HepG2 (cell line): ENCODE data around the gene STIP1. TPM values are rescaled to one million over a fixed set of nuclear protein-coding genes. Genes with fewer than 3 reads are reported as not detected.
A peak's percentile ranks its signal among the peaks of the same experiment; 100 is the strongest.

ENCODE experiments used
- ATAC-seq: fragments of 200-7000 bp; cut with Tn5 transposase; 3 replicates; pipeline ENCODE4 v1.9.1; 2020; ENCODE audit warnings: mild to moderate bottlenecking, moderate library complexity
- BruUV-seq: library from RNA; stranded (reverse); fragments of 400-500 nt; replicated peaks from 2 replicates; lab custom pipeline; 2021; lab: Mats Ljungman, UMichigan
- CTCF ChIA-PET: fragments of 300-600 bp; formaldehyde crosslinking; extraction: SDS; loops from one replicate; lab custom pipeline; 2021; ENCODE audit warnings: low total read pairs, inconsistent platforms, low intra/inter-chr PET ratio; lab: Yijun Ruan, JAX
- POLR2A ChIA-PET: fragments of 350-600 bp; sonication (Branson Sonifier 250); formaldehyde crosslinking; loops from one replicate; lab custom pipeline; 2020; ENCODE audit warnings: antibody characterized with exemption, inconsistent platforms; lab: Yijun Ruan, JAX
- DNase-seq: peaks from one replicate; pipeline ENCODE4 v3.0.0-alpha.2; 2015; ENCODE audit warnings: low spot score
- FAIRE-seq: peaks from 3 replicates; lab custom pipeline; 2011; peaks lifted over from hg19 to GRCh38; lab: Jason Lieb, UNC
- H2AFZ ChIP-seq: one replicate; pipeline ENCODE4 v1.6.1; 2011; ENCODE audit warnings: low read length, inconsistent platforms
- H3K27ac ChIP-seq: fragments of 300-600 bp; 3 replicates; pipeline ENCODE4 v1.8.0; 2011; ENCODE audit warnings: mixed run types, mild to moderate bottlenecking, mixed read lengths, low read length, inconsistent platforms; ENCODE audit not compliant: insufficient read depth; ENCODE audit errors: extremely low read length
- H3K27me3 ChIP-seq, 2 experiments: fragments of 200-600 bp in 1 of 2; 2 replicates in 1 of 2; 3 replicates in 1 of 2; pipeline versions ENCODE4 v1.6.0 to v1.8.0; 2011; ENCODE audit warnings: low read length in 2 of 2, mild to moderate bottlenecking in 2 of 2, moderate library complexity in 2 of 2, inconsistent platforms in 1 of 2; ENCODE audit not compliant: insufficient read depth in 2 of 2, control insufficient read depth in 1 of 2
- H3K36me3 ChIP-seq, 2 experiments: fragments of 200-600 bp in 1 of 2; replicated peaks in 1 of 2; 2 replicates in 1 of 2; 3 replicates in 1 of 2; pipeline versions ENCODE4 v1.5.1 to v1.8.0; 2011; ENCODE audit warnings: low read length in 2 of 2, inconsistent platforms in 1 of 2; ENCODE audit not compliant: insufficient read depth in 2 of 2, control insufficient read depth in 1 of 2
- H3K4me1 ChIP-seq: 2 replicates; pipeline ENCODE4 v1.5.1; 2012; ENCODE audit warnings: low read length, inconsistent platforms; ENCODE audit not compliant: insufficient read depth
- H3K4me2 ChIP-seq: 2 replicates; pipeline ENCODE4 v1.6.0; 2011; ENCODE audit warnings: low read depth, low read length, inconsistent platforms
- H3K4me3 ChIP-seq, 3 experiments: fragments of 200-600 bp in 1 of 3; sonication (generic), shearing (Covaris generic) in 1 of 3; replicated peaks in 1 of 3; 2 replicates each; pipeline ENCODE4 v1.5.1; 2011 to 2016; ENCODE audit warnings: low read length in 3 of 3, inconsistent platforms in 2 of 3, low read depth in 2 of 3, mild to moderate bottlenecking in 2 of 3, control low read depth in 1 of 3, mixed read lengths in 1 of 3; ENCODE audit not compliant: insufficient read depth in 1 of 3
- H3K79me2 ChIP-seq: one replicate; pipeline ENCODE4 v1.6.1; 2011; ENCODE audit warnings: low read length, inconsistent platforms; ENCODE audit not compliant: insufficient read depth
- H3K9ac ChIP-seq: 2 replicates; pipeline ENCODE4 v1.6.0; 2011; ENCODE audit warnings: mild to moderate bottlenecking, low read depth, low read length, inconsistent platforms; ENCODE audit not compliant: insufficient read depth
- H3K9me3 ChIP-seq: 2 replicates; pipeline ENCODE4 v1.5.1; 2012; ENCODE audit warnings: mild to moderate bottlenecking, low read length
- H4K20me1 ChIP-seq: 2 replicates; pipeline ENCODE4 v1.6.0; 2011; ENCODE audit warnings: inconsistent platforms, mild to moderate bottlenecking, low read length, moderate library complexity; ENCODE audit not compliant: insufficient read depth
- FOXA1 ChIP-seq, 2 experiments: fragments of 450-650 bp in 1 of 2; sonication (generic) in 1 of 2; formaldehyde crosslinking in 1 of 2; IDR thresholded peaks; 2 replicates each; pipeline versions ENCODE4 v1.4.0 to v1.6.1; 2016 to 2020; ENCODE audit warnings: missing genetic modification reagents in 1 of 2
- SMARCC2 ChIP-seq: fragments of 450-650 bp; IDR thresholded peaks from 2 replicates; pipeline ENCODE4 v1.6.1; 2017; ENCODE audit warnings: antibody characterized with exemption, mild to moderate bottlenecking
- ZNF615 ChIP-seq: sonication (generic); formaldehyde crosslinking; IDR thresholded peaks from 2 replicates; pipeline ENCODE4 v1.5.0; 2020; ENCODE audit warnings: mild to moderate bottlenecking, missing genetic modification reagents, borderline replicate concordance
- ZNF629 ChIP-seq: sonication (generic); formaldehyde crosslinking; conservative IDR thresholded peaks from 2 replicates; pipeline ENCODE4 v1.5.0; 2020; ENCODE audit warnings: missing genetic modification reagents
- WGBS: methylation state at CpG from one replicate; pipeline ENCODE4 v1.1.6; 2017; ENCODE audit warnings: low lambda C conversion rate; 5-methylcytosine and 5-hydroxymethylcytosine counted together
- in situ Hi-C: cut with HindIII; loops from 2 replicates; pipeline ENCODE4 v1.10.0; 2017; ENCODE audit warnings: low pct_unique_long_range_greater_than_20kb; ENCODE audit not compliant: extremely low pct_ligation_motif_present
- intact Hi-C: fragments of 100-400 bp; cut with micrococcal nuclease; formaldehyde crosslinking; loops from one replicate; pipeline ENCODE4 v1.10.0; 2022; ENCODE audit not compliant: unreplicated experiment
- polyA plus RNA-seq, 8 experiments: library from polyadenylated mRNA; depleted of rRNA in 3 of 8; stranded (reverse) in 7 of 8; unstranded in 1 of 8; fragments of >200 nt; fragmentation: Illumina TruSeq in 4 of 8; extraction: Trizol in 4 of 8; gene quantifications; 2 replicates each; pipeline versions ENCODE4 v1.2.1 to v1.2.3, GENCODE V29; 2011 to 2016; ENCODE audit warnings: low read depth in 4 of 8, missing spikeins in 1 of 8, mixed read lengths in 1 of 8; ENCODE audit not compliant: insufficient read depth in 1 of 8
- total RNA-seq, 5 experiments: library from RNA; depleted of rRNA; stranded (reverse); fragments of >200 nt; fragmentation: Illumina TruSeq; extraction: Trizol; gene quantifications; 2 replicates each; pipeline ENCODE4 v1.2.3, GENCODE V29; 2016; ENCODE audit warnings: low read depth in 1 of 5
- TF ChIP-seq, protein P1 (sequence below): sonication (generic); formaldehyde crosslinking; IDR thresholded peaks from 2 replicates; pipeline ENCODE4 v1.8.1; 2023; ENCODE audit warnings: mild to moderate bottlenecking, missing genetic modification reagents
- TF ChIP-seq, protein P2 (sequence below): sonication (generic); formaldehyde crosslinking; IDR thresholded peaks from 2 replicates; pipeline ENCODE4 v1.5.0; 2020; ENCODE audit warnings: missing genetic modification reagents

Gene STIP1
- total and polyA plus RNA-seq, 2 of the 13 experiments (the other 11 are each of a cell fraction or from before 2014, with no cell fraction given): 81.1 to 217 TPM

DNA sequence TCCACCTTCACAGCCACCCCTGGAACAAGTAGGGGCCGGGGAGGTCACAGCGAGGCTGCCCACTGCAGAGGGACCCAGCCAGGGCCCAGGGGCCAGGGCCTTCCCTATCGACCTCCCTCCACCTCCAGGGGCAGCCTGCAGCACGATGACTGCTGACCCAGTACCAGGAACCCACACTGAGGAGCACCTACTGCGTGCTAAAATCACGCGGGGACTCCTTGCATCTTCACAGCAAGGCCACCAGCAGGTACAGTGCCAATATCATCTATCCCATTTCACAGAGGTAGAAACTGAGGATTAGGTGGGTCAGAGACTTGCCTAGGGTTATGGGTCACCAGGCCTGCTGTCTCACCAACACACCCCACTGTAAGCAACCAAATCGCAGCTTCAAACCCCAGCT, 34.6 kb upstream of the STIP1 start:
- no peak for DNase-seq
- CTCF ChIA-PET: no interaction called here
- Histone ChIP-seq H3K9ac (no peak overlapping the region), H3K27me3 (no peaks in the 10 kb centered on the region), H3K36me3 (peaks cover 10 to 29% of the 10 kb centered on the region in 2 experiments; a peak in 4 of 5 replicates), H3K4me2 (no peak overlapping the region), H3K4me1 (peaks cover 22% of the 10 kb centered on the region), H3K9me3 (no peaks in the 10 kb centered on the region), H3K79me2 (no peaks in the 10 kb centered on the region), H3K27ac (no peak overlapping the region), H3K4me3 (no peak overlapping the region), H4K20me1 (peaks cover 24% of the 10 kb centered on the region; the same call in 1 of the 2 replicates), H2AFZ (no peak overlapping the region)
- FAIRE-seq: no peak
- intact Hi-C loops: loop anchor here (10.0 kb wide), 1 partner anchor 317 kb away; the partner anchor contains the start of gene MARK2
- 95% methylated on average over 5 of the region's 8 CpGs for WGBS
- no peak for ATAC-seq
- BruUV-seq: no TSS peak
- TF ChIP-seq, protein P1, sequence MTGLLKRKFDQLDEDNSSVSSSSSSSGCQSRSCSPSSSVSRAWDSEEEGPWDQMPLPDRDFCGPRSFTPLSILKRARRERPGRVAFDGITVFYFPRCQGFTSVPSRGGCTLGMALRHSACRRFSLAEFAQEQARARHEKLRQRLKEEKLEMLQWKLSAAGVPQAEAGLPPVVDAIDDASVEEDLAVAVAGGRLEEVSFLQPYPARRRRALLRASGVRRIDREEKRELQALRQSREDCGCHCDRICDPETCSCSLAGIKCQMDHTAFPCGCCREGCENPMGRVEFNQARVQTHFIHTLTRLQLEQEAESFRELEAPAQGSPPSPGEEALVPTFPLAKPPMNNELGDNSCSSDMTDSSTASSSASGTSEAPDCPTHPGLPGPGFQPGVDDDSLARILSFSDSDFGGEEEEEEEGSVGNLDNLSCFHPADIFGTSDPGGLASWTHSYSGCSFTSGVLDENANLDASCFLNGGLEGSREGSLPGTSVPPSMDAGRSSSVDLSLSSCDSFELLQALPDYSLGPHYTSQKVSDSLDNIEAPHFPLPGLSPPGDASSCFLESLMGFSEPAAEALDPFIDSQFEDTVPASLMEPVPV: no peak
- TF ChIP-seq SMARCC2 (no peak), FOXA1 (IDR thresholded peaks at IDR 0.05) (no peak), FOXA1 (CRISPR knock-in tag; IDR thresholded peaks at IDR 0.05) (no peak), ZNF629 (CRISPR knock-in tag) (0 out of 2 replicates have a peak, but pooled peaks have one; percentile 15), ZNF615 (no peak)
- TF ChIP-seq, protein P2, sequence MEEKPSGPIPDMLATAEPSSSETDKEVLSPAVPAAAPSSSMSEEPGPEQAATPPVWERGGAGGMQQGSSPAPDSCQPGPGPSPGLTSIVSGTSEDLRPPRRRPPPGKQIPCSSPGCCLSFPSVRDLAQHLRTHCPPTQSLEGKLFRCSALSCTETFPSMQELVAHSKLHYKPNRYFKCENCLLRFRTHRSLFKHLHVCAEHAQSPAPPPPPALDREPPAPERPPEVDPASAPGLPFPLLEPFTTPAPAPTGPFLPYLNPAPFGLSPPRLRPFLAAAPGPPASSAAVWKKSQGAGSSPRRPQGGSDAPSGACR (CRISPR knock-in tag): no peak
- POLR2A ChIA-PET: no interaction called here
- in situ Hi-C loops: no loop called here
